ENCODE results near the gene S100A8. TPM values are rescaled to one million over a fixed set of nuclear protein-coding genes. Genes with fewer than 3 reads are reported as not detected.

The S100A8 gene
- total RNA-seq, 1 donor from 2014 or later = 40.7 TPM

Other genes starting within 250 kb of the S100A8 start
- not detected for gene SPRR2G, start 240.2 kb downstream of the S100A8 start, total RNA-seq
- gene LELP1, start 187.6 kb downstream of the S100A8 start, total RNA-seq = not detected
- not detected for gene PRR9, start 173.5 kb downstream of the S100A8 start, total RNA-seq
- gene LORICRIN, start 131.4 kb downstream of the S100A8 start, total RNA-seq = not detected
- not detected for gene PGLYRP3, start 78.1 kb downstream of the S100A8 start, total RNA-seq
- gene PGLYRP4, start 42.2 kb downstream of the S100A8 start, total RNA-seq = not detected
- gene S100A9, start 33.2 kb downstream of the S100A8 start, total RNA-seq = 87.0 TPM
- gene S100A12, start 15.5 kb downstream of the S100A8 start, total RNA-seq = 3.5 TPM
- not detected for gene S100A7A, start 25.4 kb upstream of the S100A8 start, total RNA-seq
- gene S100A7, start 69.6 kb upstream of the S100A8 start, total RNA-seq = not detected
- gene S100A6, start 144.9 kb upstream of the S100A8 start, total RNA-seq = 201 TPM
- gene S100A5, start 149.9 kb upstream of the S100A8 start, total RNA-seq = not detected
- 114 TPM for gene S100A4, start 154.7 kb upstream of the S100A8 start, total RNA-seq
- gene S100A3, start 158.2 kb upstream of the S100A8 start, total RNA-seq = 0.79 TPM
- 1.9 TPM for gene S100A2, start 174.8 kb upstream of the S100A8 start, total RNA-seq
- gene S100A16, start 222.1 kb upstream of the S100A8 start, total RNA-seq = 42.2 TPM
- gene S100A14, start 225.3 kb upstream of the S100A8 start, total RNA-seq = 5.7 TPM
- 124 TPM for gene S100A13, start 236.4 kb upstream of the S100A8 start, total RNA-seq
- gene S100A1, start 237.4 kb upstream of the S100A8 start, total RNA-seq = 2,048 TPM
- gene CHTOP, start 243.0 kb upstream of the S100A8 start, total RNA-seq = 73.3 TPM

Measured in left ventricle myocardium superior (tissue), 1 donor.